PC-9 (cell line): ENCODE results near the gene NPHP4.

Experiments
- CTCF ChIP-seq: fragments of 200-600 bp; sonication (generic); conservative IDR thresholded peaks from 2 replicates; pipeline ENCODE4 v1.6.1; 2017; ENCODE audit warnings: mixed run types, antibody characterized with exemption, mild to moderate bottlenecking, moderate library complexity
- EZH2 ChIP-seq: fragments of 200-600 bp; sonication (generic); IDR thresholded peaks from 2 replicates; pipeline ENCODE4 v1.8.0; 2017; ENCODE audit warnings: antibody characterized with exemption, low read depth

- TF ChIP-seq EZH2 (no peak), CTCF (no peak)
These were observed 40.9 kb upstream of the NPHP4 start for GRCh38 chr1:6033124-6033523.
